Upper lobe of left lung (tissue), 4 donors: ENCODE measurements around the gene GRM3.

Source experiments
- POLR2A ChIP-seq, 4 donors: fragments of 450-650 bp; IDR thresholded peaks; one replicate each; pipeline ENCODE4 v1.5.1; 2016 to 2017; ENCODE audit warnings: antibody characterized with exemption in 4 of 4, mild to moderate bottlenecking in 2 of 4
- POLR2AphosphoS5 ChIP-seq, 2 donors: sonication (generic); formaldehyde crosslinking; IDR thresholded peaks; one replicate each; pipeline ENCODE4 v1.5.1; 2017; ENCODE audit warnings: antibody characterized with exemption in 2 of 2
- TF ChIP-seq, protein P1 (sequence below), 6 experiments: fragments of 450-650 bp in 4 of 6; fragments of 200-600 bp in 2 of 6; sonication (generic) in 2 of 6; IDR thresholded peaks; one replicate each; pipeline ENCODE4 v1.5.1; 2016 to 2019; ENCODE audit warnings: antibody characterized with exemption in 6 of 6

DNA sequence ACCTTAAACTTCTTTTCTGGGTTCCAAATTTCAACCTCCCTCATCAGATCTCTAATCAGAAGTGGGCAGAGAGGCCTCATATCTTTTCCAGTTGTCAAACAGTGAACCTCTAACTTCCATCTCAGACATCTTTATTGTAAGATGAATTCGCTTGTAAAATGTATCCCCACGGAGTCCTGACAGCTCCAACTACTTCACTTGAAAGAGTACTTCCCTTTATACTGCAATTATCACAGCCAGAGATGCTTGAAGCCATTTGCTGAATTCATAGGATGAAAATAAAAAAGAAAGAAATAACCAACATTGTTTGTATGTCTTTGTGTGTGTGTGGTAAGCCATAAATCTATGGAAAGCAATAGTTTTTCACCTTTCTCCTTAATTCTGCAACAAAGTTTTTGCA is 175.2 kb downstream of the GRM3 start:
- TF ChIP-seq, protein P1, sequence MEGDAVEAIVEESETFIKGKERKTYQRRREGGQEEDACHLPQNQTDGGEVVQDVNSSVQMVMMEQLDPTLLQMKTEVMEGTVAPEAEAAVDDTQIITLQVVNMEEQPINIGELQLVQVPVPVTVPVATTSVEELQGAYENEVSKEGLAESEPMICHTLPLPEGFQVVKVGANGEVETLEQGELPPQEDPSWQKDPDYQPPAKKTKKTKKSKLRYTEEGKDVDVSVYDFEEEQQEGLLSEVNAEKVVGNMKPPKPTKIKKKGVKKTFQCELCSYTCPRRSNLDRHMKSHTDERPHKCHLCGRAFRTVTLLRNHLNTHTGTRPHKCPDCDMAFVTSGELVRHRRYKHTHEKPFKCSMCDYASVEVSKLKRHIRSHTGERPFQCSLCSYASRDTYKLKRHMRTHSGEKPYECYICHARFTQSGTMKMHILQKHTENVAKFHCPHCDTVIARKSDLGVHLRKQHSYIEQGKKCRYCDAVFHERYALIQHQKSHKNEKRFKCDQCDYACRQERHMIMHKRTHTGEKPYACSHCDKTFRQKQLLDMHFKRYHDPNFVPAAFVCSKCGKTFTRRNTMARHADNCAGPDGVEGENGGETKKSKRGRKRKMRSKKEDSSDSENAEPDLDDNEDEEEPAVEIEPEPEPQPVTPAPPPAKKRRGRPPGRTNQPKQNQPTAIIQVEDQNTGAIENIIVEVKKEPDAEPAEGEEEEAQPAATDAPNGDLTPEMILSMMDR (IDR thresholded peaks at IDR 0.05), result no peak
- TF ChIP-seq POLR2AphosphoS5 (IDR thresholded peaks at IDR 0.05), result no peak
- no peak for TF ChIP-seq POLR2A (IDR thresholded peaks at IDR 0.05)
